Motor neuron (in vitro differentiated cells): ENCODE results near the gene CNTRL. TPM values are rescaled to one million over a fixed set of nuclear protein-coding genes. Genes with fewer than 3 reads are reported as not detected.
"Not testable (repeated sequence)": the region's sequence is repeated elsewhere in the genome, so short reads cannot be mapped to it uniquely, and the experiment has no call there.

Source experiments
- ATAC-seq, 8 experiments: fragments of 200-7000 bp; cut with Tn5 transposase; replicated peaks in 6 of 8; 2 replicates each; pipeline ENCODE4 v1.8.0; 2021; ENCODE audit warnings: mild to moderate bottlenecking in 8 of 8, moderate library complexity in 8 of 8
- H3K27ac ChIP-seq, 2 donors: fragments of 250-450 bp; sonication (Bioruptor Pico); 2 replicates each; pipeline ENCODE4 v1.9.0; 2021; ENCODE audit warnings: antibody characterized with exemption in 2 of 2, mild to moderate bottlenecking in 2 of 2, moderate library complexity in 1 of 2
- H3K4me1 ChIP-seq, 2 donors: fragments of 250-450 bp; sonication (Bioruptor Pico); replicated peaks in 1 of 2; 2 replicates each; pipeline ENCODE4 v1.6.1; 2021; ENCODE audit warnings: antibody characterized with exemption in 2 of 2, mild to moderate bottlenecking in 2 of 2, moderate library complexity in 1 of 2
- H3K4me3 ChIP-seq, 5 donors: fragments of 250-450 bp; sonication (Bioruptor Pico); 2 replicates each; pipeline ENCODE4 v1.9.0; 2021; ENCODE audit warnings: antibody characterized with exemption in 5 of 5, mild to moderate bottlenecking in 5 of 5, moderate library complexity in 4 of 5
- WGBS, 10 experiments: fragments of 450-650 bp; shearing (Covaris generic); methylation state at CpG; one replicate each; pipeline ENCODE4 v1.0.0; 2022; 5-methylcytosine and 5-hydroxymethylcytosine counted together
- in situ Hi-C, 9 experiments: fragments of 400-800 bp; cut with MboI; loops; one replicate each; pipeline ENCODE4 v1.15.0; 2021; ENCODE audit warnings: low sequenced_read_pairs in 9 of 9, low pct_unique_long_range_greater_than_20kb in 2 of 9; ENCODE audit not compliant: unreplicated experiment in 9 of 9
- total RNA-seq, 8 experiments: library from RNA; unstranded; fragments of 300-600 nt; gene quantifications; 2 replicates each; pipeline versions ENCODE4 v1.2.3 to v1.2.4, GENCODE V29; 2022

Gene CNTRL
- total RNA-seq, 8 experiments from 2014 or later = 3.1 to 19.8 (median 13.8) TPM

DNA sequence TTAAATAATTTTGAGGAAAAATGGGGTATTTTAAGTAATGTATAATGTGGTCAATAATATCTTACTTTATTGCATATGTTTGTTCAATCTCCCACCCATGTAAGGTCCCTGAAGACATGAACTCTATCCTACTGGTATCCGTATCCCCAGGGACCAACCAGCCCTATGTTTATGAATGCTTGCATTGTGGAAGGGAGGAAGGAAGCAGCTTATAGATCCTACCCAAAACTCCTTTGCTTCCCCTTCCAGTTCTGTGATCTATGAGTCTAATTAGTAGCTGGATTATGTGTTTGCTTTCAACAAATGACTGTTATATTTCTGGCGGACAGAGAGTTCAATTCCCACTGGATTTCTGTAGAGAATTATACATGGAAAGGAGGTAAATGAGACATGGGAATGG, 45.6 kb downstream of the CNTRL start:
- in situ Hi-C loops = no loop called here
- WGBS, 10 experiments = 50 to 100% (median 83%) methylated on average over 1 to 2 of the region's 2 CpGs; no CpG with 5 or more reads in 3 of the 10 experiments
- no peak overlapping the region for H3K27ac ChIP-seq

DNA sequence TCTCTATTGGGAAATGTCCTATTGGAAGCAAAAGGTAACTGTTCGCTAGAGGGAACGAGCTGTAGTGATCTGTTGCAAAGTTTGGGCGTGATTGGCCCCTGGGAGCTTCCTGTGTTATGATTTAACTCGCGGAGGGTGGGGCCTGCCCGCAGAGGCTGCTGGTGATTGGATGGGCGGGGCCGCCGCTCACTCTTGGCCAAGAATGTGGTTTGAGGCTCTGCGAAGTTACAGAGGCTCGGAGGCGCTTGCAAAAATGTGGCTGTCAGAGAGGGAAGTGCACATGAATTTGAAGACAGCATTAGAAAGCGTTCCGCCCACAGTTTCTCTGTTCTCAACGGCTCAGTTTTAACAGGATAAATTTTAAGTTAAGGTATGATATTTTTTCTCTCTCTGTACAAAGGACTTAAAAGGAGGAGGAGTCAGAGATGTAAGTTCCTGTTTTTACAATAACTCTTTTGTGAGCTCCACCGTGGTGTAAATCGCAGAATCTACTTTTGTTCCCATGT, 46.9 kb downstream of the CNTRL start:
- Histone ChIP-seq H3K27ac (no peak overlapping the region), H3K4me1 (peaks cover 0 to 3% of the 10 kb centered on the region in 2 donors), H3K4me3 (peak overlapping the region in 4 of 5 donors; percentile 11 to 33 (median 22))
- in situ Hi-C loops = no loop called here
- peak; percentile 100 for ATAC-seq
- 0 to 19% (median 3%) methylated on average over 3 to 14 of the region's 17 CpGs for WGBS, 10 experiments

More for the DNA sequence above, 45.6 kb downstream of the CNTRL start:
- peaks cover 0 to 3% of the 10 kb centered on the region in 2 donors for H3K4me1 ChIP-seq
- no peak for ATAC-seq
- H3K4me3 ChIP-seq = no peak overlapping the region

DNA sequence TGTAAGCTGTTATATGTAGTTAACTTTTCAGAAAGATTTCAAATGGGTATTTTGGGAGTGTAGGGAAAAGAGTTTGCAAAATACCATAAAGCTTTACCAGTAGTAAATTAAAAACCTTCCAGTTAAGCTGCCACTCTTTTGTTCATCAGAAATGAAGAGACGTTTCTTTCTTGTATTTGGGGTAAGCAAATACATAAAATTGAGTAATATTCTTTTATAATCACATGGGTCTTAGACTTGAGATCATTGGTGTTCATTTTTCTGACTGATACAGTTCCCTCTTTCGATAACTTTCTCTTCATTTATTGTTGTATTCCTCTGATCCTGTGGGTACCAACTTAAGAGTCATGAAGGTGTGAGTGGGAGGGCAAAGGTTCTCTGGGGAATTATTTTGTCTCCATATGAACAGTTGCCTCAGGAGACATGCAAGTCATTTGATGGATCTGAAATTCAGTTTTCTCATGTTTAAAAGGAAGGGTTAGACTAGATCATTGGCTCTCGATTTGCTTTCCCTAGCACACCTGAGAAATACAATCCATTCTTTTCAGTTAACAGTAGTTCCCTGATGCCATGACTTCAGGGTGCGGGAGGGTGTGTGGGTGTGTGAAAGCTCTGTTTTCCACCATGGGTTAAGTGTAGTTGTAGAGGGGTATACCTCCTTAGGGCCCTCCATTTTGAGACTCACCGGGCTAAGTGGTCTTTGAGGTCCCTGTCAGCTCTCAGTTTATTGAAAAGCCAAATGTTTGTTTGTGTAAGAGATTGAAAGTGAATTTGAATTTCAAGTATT, 47.7 kb downstream of the CNTRL start:
- Histone ChIP-seq H3K4me3 (peak overlapping the region in 2 of 5 donors; percentile 27 to 33), H3K27ac (no peak overlapping the region), H3K4me1 (peaks cover 0 to 3% of the 10 kb centered on the region in 2 donors)
- 44 to 82% (median 60%) methylated on average over 1 to 5 of the region's 5 CpGs for WGBS, 10 experiments
- in situ Hi-C loops = no loop called here
- ATAC-seq = no peak

DNA sequence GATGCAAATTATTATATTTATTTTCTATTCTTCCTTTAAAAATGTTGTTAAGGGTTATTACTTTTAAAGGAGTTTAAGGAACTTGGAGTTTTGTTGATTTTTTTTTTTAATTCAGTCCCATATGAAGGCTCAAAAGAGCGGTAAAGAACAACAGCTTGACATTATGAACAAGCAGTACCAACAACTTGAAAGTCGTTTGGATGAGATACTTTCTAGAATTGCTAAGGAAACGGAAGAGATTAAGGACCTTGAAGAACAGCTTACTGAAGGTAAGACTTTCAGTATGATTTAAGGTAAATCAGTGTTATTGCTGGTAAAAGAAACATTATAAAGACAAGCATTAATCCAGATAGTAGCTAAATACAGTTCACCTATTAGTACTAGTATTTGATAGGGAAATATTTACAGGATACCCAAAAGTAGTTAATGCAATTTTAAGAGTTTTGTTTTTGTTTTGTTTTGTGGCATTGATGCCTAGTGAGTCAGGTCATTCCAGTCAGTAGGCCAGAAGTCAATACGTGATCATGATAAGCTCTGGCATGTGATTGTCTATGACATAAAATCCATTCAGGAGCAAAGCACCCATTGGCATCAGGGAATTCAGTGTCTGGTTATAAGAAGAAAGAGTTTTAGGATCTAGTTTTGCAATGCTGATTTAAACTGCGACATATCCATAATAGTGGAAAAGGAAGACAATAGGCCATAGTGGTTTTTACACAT, 49.2 kb downstream of the CNTRL start:
- Histone ChIP-seq H3K27ac (no peak overlapping the region), H3K4me3 (no peak overlapping the region), H3K4me1 (peaks cover 0 to 3% of the 10 kb centered on the region in 2 donors)
- in situ Hi-C loops = no loop called here
- 70 to 98% (median 90%) methylated on average over 2 to 5 of the region's 5 CpGs for WGBS, 10 experiments
- no peak for ATAC-seq

DNA sequence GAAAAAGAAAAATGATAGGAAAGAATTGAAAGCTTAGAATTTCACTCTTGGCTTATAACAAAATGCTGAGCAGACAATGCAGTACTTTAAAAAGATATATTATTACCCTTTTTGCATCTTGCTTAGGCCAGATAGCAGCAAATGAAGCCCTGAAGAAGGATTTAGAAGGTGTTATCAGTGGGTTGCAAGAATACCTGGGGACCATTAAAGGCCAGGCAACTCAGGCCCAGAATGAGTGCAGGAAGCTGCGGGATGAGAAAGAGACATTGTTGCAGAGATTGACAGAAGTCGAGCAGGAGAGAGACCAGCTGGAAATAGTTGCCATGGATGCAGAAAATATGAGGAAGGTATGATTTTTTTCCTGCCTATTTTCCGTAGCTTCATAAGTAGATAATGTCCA, 50.8 kb downstream of the CNTRL start:
- Histone ChIP-seq H3K4me3 (no peak overlapping the region), H3K27ac (no peak overlapping the region), H3K4me1 (peaks cover 0 to 3% of the 10 kb centered on the region in 2 donors)
- in situ Hi-C loops = no loop called here
- 50 to 88% (median 61%) methylated on average over 2 to 3 of the region's 3 CpGs; no CpG with 5 or more reads in 3 of the 10 experiments for WGBS, 10 experiments
- ATAC-seq = no peak

DNA sequence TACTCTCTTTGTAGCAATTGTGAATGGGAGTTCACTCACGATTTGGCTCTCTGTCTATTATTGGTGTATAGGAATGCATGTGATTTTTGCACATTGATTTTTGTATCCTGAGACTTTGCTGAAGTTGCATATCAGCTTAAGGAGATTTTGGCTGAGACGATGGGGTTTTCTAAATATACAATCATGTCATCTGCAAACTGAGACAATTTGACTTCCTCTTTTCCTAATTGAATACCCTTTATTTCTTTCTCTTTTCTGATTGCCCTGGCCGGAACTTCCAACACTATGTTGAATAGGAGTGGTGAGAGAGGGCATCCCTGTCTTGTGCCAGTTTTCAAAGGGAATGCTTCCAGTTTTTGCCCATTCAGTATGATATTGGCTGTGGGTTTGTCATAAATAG, 54.6 kb downstream of the CNTRL start:
- in situ Hi-C loops, H3K4me3 ChIP-seq, ATAC-seq, H3K27ac ChIP-seq, H3K4me1 ChIP-seq: not testable (repeated sequence)
- 93 to 100% (median 100%) methylated on average over 1 to 3 of the region's 3 CpGs; no CpG with 5 or more reads in 4 of the 10 experiments for WGBS, 10 experiments

DNA sequence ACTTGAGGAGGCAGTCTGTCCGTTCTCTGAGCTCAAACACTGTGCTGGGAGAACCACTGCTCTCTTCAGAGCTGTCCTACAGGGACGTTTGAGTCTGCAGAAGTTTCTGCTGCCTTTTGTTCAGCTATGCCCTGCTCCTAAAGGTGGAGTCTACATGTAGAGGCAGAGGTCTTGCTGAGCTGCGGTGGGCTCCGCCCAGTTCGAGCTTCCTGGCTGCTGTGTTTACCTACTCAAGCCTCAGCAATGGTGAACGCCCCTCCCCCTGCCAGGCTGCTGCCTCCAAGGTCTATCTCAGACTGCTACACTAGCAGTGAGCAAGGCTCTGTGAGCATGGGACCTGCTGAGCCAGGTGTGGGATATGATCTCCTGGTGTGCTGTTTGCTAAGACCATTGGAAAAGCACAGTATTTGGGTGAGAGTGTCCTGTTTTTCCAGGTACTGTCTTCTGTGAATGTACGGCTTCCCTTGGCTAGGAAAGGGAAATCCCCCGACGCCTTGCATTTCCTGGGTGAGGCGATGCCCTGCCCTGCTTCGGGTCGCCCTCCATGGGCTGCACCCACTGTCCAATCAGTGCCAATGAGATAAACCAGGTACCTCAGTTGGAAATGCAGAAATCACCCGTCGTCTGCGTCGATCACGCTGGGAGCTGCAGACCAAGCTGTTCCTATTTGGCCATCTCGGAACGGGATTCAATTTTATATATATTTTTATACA, 58.5 kb downstream of the CNTRL start:
- no peak for ATAC-seq
- Histone ChIP-seq H3K4me3 (no peak overlapping the region), H3K27ac (no peak overlapping the region), H3K4me1 (no peaks in the 10 kb centered on the region)
- 73 to 100% (median 96%) methylated on average over 2 to 11 of the region's 19 CpGs; no CpG with 5 or more reads in 2 of the 10 experiments for WGBS, 10 experiments
- in situ Hi-C loops = no loop called here

DNA sequence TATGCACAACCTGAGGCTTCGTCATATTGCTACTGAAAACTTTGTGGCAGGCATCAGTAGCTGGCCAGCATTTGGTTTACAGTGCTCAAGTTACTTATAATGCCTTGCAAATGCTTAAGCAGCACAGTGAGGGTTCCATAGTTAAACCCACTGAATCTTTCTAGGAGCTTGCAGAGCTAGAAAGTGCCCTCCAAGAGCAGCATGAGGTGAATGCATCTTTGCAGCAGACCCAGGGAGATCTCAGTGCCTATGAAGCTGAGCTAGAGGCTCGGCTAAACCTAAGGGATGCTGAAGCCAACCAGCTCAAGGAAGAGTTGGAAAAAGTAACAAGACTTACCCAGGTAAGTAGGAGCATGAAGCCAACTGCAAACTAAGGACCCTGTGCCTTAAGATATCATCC, 60.9 kb downstream of the CNTRL start:
- 57 to 100% (median 90%) methylated on average over 1 to 2 of the region's 2 CpGs; no CpG with 5 or more reads in 1 of the 10 experiments for WGBS, 10 experiments
- Histone ChIP-seq H3K27ac (no peak overlapping the region), H3K4me3 (no peak overlapping the region), H3K4me1 (no peaks in the 10 kb centered on the region)
- ATAC-seq = no peak
- in situ Hi-C loops = no loop called here

DNA sequence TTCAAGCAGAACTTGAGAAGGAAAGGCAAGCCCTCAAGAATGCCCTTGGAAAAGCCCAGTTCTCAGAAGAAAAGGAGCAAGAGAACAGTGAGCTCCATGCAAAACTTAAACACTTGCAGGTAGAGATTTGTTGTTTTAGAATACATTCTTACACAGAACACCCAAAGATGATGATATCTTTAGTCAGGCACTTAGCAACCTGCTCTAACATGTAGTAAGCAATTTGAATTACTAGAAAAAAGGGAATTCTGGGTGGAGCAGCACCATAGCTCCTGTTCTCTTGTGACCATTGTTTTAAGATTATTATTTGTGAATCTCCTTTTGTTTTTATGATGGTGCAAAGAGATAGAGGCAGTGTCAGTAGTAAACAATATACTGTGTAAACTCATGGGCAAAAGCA, 63.8 kb downstream of the CNTRL start:
- in situ Hi-C loops = no loop called here
- no peak for ATAC-seq
- H3K4me1 ChIP-seq = no peaks in the 10 kb centered on the region
- no peak overlapping the region for H3K27ac ChIP-seq
- H3K4me3 ChIP-seq = no peak overlapping the region

DNA sequence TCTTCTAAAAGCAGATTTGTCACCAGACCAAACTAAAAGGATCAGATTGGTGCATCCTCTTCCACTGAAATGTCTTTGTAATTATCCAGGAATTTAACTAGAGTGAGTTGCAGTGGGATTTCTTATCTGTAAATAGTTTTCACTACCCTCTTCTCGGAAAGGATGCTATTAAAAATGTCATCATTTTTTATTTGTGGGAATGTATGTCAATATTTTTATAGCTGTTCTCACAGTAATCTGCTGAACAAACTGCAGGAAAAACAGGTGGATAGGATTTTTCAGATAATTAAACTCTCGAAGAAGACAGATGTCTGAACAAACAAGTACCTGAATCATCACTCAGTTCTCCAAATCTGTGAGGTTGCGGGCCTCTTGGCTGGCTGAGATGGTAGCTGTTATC, 64.2 kb downstream of the CNTRL start:
- 64 to 96% (median 92%) methylated on average over 1 to 3 of the region's 3 CpGs; no CpG with 5 or more reads in 1 of the 10 experiments for WGBS, 10 experiments
- no peak for ATAC-seq
- in situ Hi-C loops = no loop called here

DNA sequence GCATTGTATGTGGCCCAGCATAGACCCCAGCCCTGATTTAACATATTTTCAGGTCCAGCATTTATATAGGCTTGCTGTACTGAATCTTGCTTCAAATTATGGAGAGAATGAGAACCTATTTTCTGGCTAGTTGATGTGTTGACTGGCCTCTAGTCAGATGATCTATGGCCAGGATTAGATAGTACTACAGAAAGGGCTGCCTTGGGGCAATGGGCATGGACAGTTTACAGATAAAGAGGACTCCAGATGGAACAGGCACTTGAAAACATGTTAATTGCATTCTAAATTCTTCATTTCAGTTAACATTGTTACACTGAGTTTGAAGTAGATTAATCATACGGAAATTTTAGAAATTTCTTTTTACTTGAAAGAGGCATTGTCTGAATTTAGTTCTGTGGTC, 65.4 kb downstream of the CNTRL start:
- ATAC-seq = peak in 3 of 8 experiments; percentile 38 to 66 (median 53)
- in situ Hi-C loops = no loop called here
- H3K4me1 ChIP-seq = no peaks in the 10 kb centered on the region
- 67 to 100% (median 100%) methylated on average over 1 of the region's 1 CpG; no CpG with 5 or more reads in 3 of the 10 experiments for WGBS, 10 experiments
- H3K4me3 ChIP-seq = no peak overlapping the region
- no peak overlapping the region for H3K27ac ChIP-seq

More for the DNA sequence above, 64.2 kb downstream of the CNTRL start:
- Histone ChIP-seq H3K4me3 (no peak overlapping the region), H3K27ac (no peak overlapping the region), H3K4me1 (no peaks in the 10 kb centered on the region)

DNA sequence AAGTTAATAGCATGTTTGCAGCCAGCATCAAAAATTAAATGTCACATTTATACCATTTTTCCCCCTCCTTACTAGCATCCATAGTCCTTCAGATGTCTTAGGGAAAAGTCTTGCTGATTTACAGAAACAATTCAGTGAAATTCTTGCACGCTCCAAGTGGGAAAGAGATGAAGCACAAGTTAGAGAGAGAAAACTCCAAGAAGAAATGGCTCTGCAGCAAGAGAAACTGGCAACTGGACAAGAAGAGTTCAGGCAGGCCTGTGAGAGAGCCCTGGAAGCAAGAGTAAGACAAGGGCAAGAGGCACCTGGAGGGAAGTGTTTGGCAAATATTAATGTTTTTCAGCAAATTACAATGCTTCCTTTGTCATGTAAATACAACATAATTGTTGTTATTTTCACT, 66.6 kb downstream of the CNTRL start:
- Histone ChIP-seq H3K27ac (no peak overlapping the region), H3K4me3 (no peak overlapping the region), H3K4me1 (no peaks in the 10 kb centered on the region)
- 88 to 100% (median 100%) methylated on average over 1 of the region's 1 CpG; no CpG with 5 or more reads in 4 of the 10 experiments for WGBS, 10 experiments
- in situ Hi-C loops = no loop called here
- no peak for ATAC-seq

DNA sequence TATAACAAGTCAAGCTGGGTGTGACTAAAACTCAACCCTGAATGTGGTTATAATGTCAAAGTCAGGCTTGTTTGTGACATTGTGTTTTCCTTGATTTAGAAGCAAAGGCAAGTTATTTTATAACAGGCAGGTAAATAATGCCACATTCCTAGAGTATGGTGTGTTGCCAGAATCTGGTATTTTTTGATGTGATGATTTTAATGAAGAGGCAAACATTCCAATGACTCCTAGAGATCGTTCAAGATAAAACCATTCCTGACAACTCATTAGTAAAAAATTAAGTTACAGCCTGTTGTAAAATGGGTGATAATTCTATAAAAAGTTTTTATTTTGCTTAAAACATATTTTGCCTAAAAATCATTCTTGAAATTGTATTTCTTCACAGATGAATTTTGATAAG, 67.0 kb downstream of the CNTRL start:
- H3K27ac ChIP-seq = no peak overlapping the region
- WGBS, 10 experiments = 8 to 100% (median 87%) methylated on average over 1 of the region's 1 CpG
- no peak for ATAC-seq
- H3K4me3 ChIP-seq = no peak overlapping the region
- in situ Hi-C loops = no loop called here
- no peaks in the 10 kb centered on the region for H3K4me1 ChIP-seq
